Panc1 (cell line): Measurements from ENCODE around the gene GRIFIN. TPM values are rescaled to one million over a fixed set of nuclear protein-coding genes. Genes with fewer than 3 reads are reported as not detected.

Source experiments
- ATAC-seq: fragments of 200-7000 bp; cut with Tn5 transposase; 2 replicates; pipeline ENCODE4 v1.9.1; 2020; ENCODE audit warnings: mild to moderate bottlenecking, moderate library complexity
- BruUV-seq: library from RNA; stranded (reverse); fragments of 400-500 nt; replicated peaks from 2 replicates; lab custom pipeline; 2021; lab: Mats Ljungman, UMichigan
- CTCF ChIA-PET: fragments of 300-600 bp; sonication (Branson Sonifier 250); formaldehyde crosslinking; loops from one replicate; lab custom pipeline; 2022; ENCODE audit warnings: antibody characterized with exemption; lab: Charles Lee
- POLR2A ChIA-PET: fragments of 300-600 bp; sonication (Branson Sonifier 250); formaldehyde crosslinking; loops from one replicate; lab custom pipeline; 2022; ENCODE audit warnings: antibody characterized with exemption; lab: Charles Lee
- DNase-seq: peaks from one replicate; pipeline ENCODE4 v3.0.0-alpha.2; 2010; ENCODE audit warnings: low read depth, low spot score
- H3K27ac ChIP-seq: 2 replicates; pipeline ENCODE4 v1.5.1; 2011; ENCODE audit warnings: mild to moderate bottlenecking, low read length, inconsistent platforms
- H3K27me3 ChIP-seq: fragments of 200-500 bp; sonication (Bioruptor generic); 2 replicates; pipeline ENCODE4 v1.6.0; 2014; ENCODE audit warnings: low read length, inconsistent platforms; ENCODE audit not compliant: control insufficient read depth, insufficient read depth
- H3K36me3 ChIP-seq: fragments of 200-500 bp; sonication (Bioruptor generic); 2 replicates; pipeline ENCODE4 v1.5.1; 2014; ENCODE audit warnings: inconsistent platforms, mild to moderate bottlenecking, low read length, moderate library complexity; ENCODE audit not compliant: control insufficient read depth, insufficient read depth
- H3K4me1 ChIP-seq: 2 replicates; pipeline ENCODE4 v1.5.1; 2011; ENCODE audit warnings: inconsistent platforms, mild to moderate bottlenecking, low read length, moderate library complexity; ENCODE audit not compliant: control insufficient read depth, insufficient read depth
- H3K4me3 ChIP-seq, 2 experiments: 2 replicates each; pipeline ENCODE4 v1.5.1; 2011 to 2012; ENCODE audit warnings: low read depth in 2 of 2, low read length in 2 of 2, mild to moderate bottlenecking in 2 of 2, inconsistent platforms in 1 of 2, moderate library complexity in 1 of 2
- H3K9me3 ChIP-seq: fragments of 200-500 bp; sonication (Bioruptor generic); 2 replicates; pipeline ENCODE4 v1.5.1; 2014; ENCODE audit warnings: low read depth, mild to moderate bottlenecking, inconsistent platforms, low read length, moderate library complexity; ENCODE audit not compliant: control insufficient read depth, insufficient read depth
- POLR2AphosphoS5 ChIP-seq: IDR thresholded peaks from 2 replicates; pipeline ENCODE4 v1.6.1; 2012; ENCODE audit warnings: mild to moderate bottlenecking, low read depth, low read length, moderate library complexity
- SIN3A ChIP-seq: IDR thresholded peaks from 2 replicates; pipeline ENCODE4 v1.6.1; 2012; ENCODE audit warnings: low read depth, mild to moderate bottlenecking, low read length, moderate library complexity, borderline replicate concordance; ENCODE audit not compliant: insufficient read depth
- TCF7L2 ChIP-seq: IDR thresholded peaks from 2 replicates; pipeline ENCODE4 v1.6.1; 2011; ENCODE audit warnings: mild to moderate bottlenecking, low read depth, low read length, inconsistent platforms
- in situ Hi-C: cut with HindIII; loops from 2 replicates; pipeline ENCODE4 v1.10.0; 2016; ENCODE audit warnings: low sequenced_read_pairs, low pct_unique_long_range_greater_than_20kb
- intact Hi-C: fragments of 100-400 bp; cut with micrococcal nuclease; formaldehyde crosslinking; loops from one replicate; pipeline ENCODE4 v1.10.0; 2022; ENCODE audit not compliant: unreplicated experiment
- total RNA-seq: library from RNA; stranded (reverse); gene quantifications from one replicate; pipeline ENCODE4 v1.2.1, GENCODE V29; 2021; ENCODE audit not compliant: unreplicated experiment
- TF ChIP-seq, protein P1 (sequence below): fragments of 450-650 bp; IDR thresholded peaks from 2 replicates; pipeline ENCODE4 v1.5.1; 2017; ENCODE audit warnings: mild to moderate bottlenecking
- TF ChIP-seq, protein P2 (sequence below), 2 experiments: IDR thresholded peaks; 2 replicates each; pipeline ENCODE4 v1.6.1; 2011 to 2012; ENCODE audit warnings: low read depth in 2 of 2, control low read depth in 1 of 2, low read length in 1 of 2, mild to moderate bottlenecking in 1 of 2, moderate library complexity in 1 of 2; ENCODE audit not compliant: insufficient read depth in 1 of 2

The GRIFIN gene
- total RNA-seq, 1 experiment from 2014 or later = not detected

DNA sequence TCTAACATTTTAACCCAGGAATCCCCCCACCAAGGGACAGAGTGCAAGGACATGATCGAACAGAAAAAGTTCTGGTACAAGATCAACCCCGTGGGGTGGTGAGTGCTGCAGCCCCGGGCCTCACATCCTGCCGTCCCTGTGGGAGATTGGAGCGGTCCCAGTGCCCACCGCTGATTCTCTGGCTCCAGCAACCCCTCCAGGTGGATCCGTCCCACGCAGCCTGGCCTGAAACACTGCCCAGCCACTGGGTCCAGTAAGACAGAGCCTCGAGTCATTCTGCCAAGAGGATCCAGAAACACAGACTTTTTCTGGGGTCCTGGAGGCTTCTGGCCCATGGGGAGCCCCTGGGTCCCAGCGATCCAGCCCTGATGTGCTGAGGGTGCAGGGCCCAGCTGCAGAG is 29.5 kb downstream of the GRIFIN start:
- H3K27me3 ChIP-seq = no peaks in the 10 kb centered on the region
- TF ChIP-seq POLR2AphosphoS5 (no peak), TCF7L2 (no peak), SIN3A (no peak)
- TF ChIP-seq, protein P1, sequence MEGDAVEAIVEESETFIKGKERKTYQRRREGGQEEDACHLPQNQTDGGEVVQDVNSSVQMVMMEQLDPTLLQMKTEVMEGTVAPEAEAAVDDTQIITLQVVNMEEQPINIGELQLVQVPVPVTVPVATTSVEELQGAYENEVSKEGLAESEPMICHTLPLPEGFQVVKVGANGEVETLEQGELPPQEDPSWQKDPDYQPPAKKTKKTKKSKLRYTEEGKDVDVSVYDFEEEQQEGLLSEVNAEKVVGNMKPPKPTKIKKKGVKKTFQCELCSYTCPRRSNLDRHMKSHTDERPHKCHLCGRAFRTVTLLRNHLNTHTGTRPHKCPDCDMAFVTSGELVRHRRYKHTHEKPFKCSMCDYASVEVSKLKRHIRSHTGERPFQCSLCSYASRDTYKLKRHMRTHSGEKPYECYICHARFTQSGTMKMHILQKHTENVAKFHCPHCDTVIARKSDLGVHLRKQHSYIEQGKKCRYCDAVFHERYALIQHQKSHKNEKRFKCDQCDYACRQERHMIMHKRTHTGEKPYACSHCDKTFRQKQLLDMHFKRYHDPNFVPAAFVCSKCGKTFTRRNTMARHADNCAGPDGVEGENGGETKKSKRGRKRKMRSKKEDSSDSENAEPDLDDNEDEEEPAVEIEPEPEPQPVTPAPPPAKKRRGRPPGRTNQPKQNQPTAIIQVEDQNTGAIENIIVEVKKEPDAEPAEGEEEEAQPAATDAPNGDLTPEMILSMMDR = no peak
- TF ChIP-seq, protein P2, sequence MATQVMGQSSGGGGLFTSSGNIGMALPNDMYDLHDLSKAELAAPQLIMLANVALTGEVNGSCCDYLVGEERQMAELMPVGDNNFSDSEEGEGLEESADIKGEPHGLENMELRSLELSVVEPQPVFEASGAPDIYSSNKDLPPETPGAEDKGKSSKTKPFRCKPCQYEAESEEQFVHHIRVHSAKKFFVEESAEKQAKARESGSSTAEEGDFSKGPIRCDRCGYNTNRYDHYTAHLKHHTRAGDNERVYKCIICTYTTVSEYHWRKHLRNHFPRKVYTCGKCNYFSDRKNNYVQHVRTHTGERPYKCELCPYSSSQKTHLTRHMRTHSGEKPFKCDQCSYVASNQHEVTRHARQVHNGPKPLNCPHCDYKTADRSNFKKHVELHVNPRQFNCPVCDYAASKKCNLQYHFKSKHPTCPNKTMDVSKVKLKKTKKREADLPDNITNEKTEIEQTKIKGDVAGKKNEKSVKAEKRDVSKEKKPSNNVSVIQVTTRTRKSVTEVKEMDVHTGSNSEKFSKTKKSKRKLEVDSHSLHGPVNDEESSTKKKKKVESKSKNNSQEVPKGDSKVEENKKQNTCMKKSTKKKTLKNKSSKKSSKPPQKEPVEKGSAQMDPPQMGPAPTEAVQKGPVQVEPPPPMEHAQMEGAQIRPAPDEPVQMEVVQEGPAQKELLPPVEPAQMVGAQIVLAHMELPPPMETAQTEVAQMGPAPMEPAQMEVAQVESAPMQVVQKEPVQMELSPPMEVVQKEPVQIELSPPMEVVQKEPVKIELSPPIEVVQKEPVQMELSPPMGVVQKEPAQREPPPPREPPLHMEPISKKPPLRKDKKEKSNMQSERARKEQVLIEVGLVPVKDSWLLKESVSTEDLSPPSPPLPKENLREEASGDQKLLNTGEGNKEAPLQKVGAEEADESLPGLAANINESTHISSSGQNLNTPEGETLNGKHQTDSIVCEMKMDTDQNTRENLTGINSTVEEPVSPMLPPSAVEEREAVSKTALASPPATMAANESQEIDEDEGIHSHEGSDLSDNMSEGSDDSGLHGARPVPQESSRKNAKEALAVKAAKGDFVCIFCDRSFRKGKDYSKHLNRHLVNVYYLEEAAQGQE (IDR thresholded peaks at IDR 0.05; ENCODE audit: insufficient read depth in 1 of 2, low read depth in 2 of 2, low read length in 1 of 2) = no peak
- H3K4me1 ChIP-seq = peaks cover 17% of the 10 kb centered on the region
- ChIA-PET POLR2A (no interaction called here), CTCF (interaction anchor here (0.6 kb wide), 1 partner anchor 15 kb away, joined by 4 read pairs; no protein-coding TSS in a partner anchor)
- BruUV-seq = no TSS peak
- in situ Hi-C loops (no loop called here), intact Hi-C loops (no loop called here)
- H3K27ac ChIP-seq = no peak overlapping the region
- no peak for DNase-seq
- ATAC-seq = no peak
- no peaks in the 10 kb centered on the region for H3K36me3 ChIP-seq
- H3K9me3 ChIP-seq = no peaks in the 10 kb centered on the region
- no peak overlapping the region for H3K4me3 ChIP-seq

DNA sequence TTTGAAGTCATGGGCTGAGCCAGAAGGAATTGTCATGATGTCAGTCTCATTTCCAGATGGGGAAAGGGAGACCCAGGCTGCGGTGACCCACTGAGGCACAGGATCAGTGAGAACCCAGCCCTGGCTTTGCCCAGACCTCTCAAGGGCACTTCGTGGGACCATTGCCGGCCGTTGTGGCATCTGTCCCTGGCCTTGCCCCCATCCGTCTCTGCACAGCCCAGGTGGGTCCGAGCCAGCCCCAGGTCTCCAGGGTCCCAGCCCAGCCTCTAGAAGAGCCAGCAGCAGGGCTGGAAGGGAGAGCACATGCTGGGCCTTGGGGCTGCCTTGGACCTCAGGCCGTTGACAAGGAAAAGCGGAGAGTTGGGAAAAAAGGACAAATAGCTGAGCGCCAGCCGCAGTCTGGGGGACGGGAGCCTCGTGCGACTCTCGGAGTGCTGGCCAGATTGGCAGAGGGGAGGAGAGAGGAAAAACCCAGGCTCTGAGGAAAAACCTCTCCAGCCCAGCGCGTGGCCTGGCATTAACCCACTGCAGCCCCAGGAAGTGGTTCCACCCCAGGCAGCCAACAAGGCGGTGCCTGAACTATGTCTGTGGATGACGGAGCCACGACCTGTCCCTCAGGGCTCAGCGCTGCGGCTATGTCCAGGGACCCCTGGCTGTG is 30.2 kb downstream of the GRIFIN start:
- peaks cover 11% of the 10 kb centered on the region; the same call in 1 of the 2 replicates for H3K4me1 ChIP-seq
- no peak for TF ChIP-seq POLR2AphosphoS5
- no peak for TF ChIP-seq TCF7L2
- TF ChIP-seq, protein P2 (IDR thresholded peaks at IDR 0.05; ENCODE audit: insufficient read depth in 1 of 2, low read depth in 2 of 2, low read length in 1 of 2) = no peak
- no peak for TF ChIP-seq SIN3A
- TF ChIP-seq, protein P1 = no peak

More for the DNA sequence above, 30.2 kb downstream of the GRIFIN start:
- ChIA-PET POLR2A (no interaction called here), CTCF (interaction anchor here (0.6 kb wide), 1 partner anchor 15 kb away, joined by 4 read pairs; no protein-coding TSS in a partner anchor)
- Histone ChIP-seq H3K9me3 (no peaks in the 10 kb centered on the region), H3K36me3 (no peaks in the 10 kb centered on the region), H3K27me3 (no peaks in the 10 kb centered on the region), H3K27ac (no peak overlapping the region), H3K4me3 (no peak overlapping the region)
- in situ Hi-C loops (no loop called here), intact Hi-C loops (no loop called here)
- no TSS peak for BruUV-seq
- DNase-seq = no peak
- ATAC-seq = no peak
